GM18951 (cell line): ENCODE measurements around the gene CETN3.

ENCODE experiments used
- POLR2A ChIP-seq: IDR thresholded peaks from 4 replicates; pipeline ENCODE4 v1.6.1; 2011; ENCODE audit warnings: mild to moderate bottlenecking; ENCODE audit not compliant: insufficient read length, insufficient read depth; ENCODE audit errors: extremely low read depth
- in situ Hi-C: fragments of 300-500 bp; cut with MboI; formaldehyde crosslinking; loops from one replicate; pipeline ENCODE4 v1.12.0; 2022; ENCODE audit warnings: low sequenced_read_pairs, mixed read lengths, inconsistent platforms; ENCODE audit not compliant: unreplicated experiment

Gene CETN3

GRCh38 chr5:90409318-90410177, at the start of gene CETN3:
TSS of gene CETN3 (minus strand) at chr5:90409756. CDS start at chr5:90409661, 95 bp downstream.
- peak; percentile 92 for TF ChIP-seq POLR2A
- in situ Hi-C loops = no loop called here

- in situ Hi-C loops = loop anchor here (25.0 kb wide), 1 partner anchor 340 kb away; no protein-coding TSS in a partner anchor
- TF ChIP-seq POLR2A = no peak
Measured at GRCh38 chr5:90446961-90447360, 37.4 kb upstream of the CETN3 start.

- no peak for TF ChIP-seq POLR2A
- in situ Hi-C loops = loop anchor here (25.0 kb wide), 1 partner anchor 347 kb away; no protein-coding TSS in a partner anchor
Measured at GRCh38 chr5:90440644-90441043, 31.1 kb upstream of the CETN3 start.

- in situ Hi-C loops = loop anchor here (25.0 kb wide), 1 partner anchor 349 kb away; no protein-coding TSS in a partner anchor
- no peak for TF ChIP-seq POLR2A
Measured at GRCh38 chr5:90438100-90438499, 28.5 kb upstream of the CETN3 start.

GRCh38 chr5:90437663-90438062, 28.1 kb upstream of the CETN3 start:
- in situ Hi-C loops = loop anchor here (25.0 kb wide), 1 partner anchor 350 kb away; no protein-coding TSS in a partner anchor

DNA sequence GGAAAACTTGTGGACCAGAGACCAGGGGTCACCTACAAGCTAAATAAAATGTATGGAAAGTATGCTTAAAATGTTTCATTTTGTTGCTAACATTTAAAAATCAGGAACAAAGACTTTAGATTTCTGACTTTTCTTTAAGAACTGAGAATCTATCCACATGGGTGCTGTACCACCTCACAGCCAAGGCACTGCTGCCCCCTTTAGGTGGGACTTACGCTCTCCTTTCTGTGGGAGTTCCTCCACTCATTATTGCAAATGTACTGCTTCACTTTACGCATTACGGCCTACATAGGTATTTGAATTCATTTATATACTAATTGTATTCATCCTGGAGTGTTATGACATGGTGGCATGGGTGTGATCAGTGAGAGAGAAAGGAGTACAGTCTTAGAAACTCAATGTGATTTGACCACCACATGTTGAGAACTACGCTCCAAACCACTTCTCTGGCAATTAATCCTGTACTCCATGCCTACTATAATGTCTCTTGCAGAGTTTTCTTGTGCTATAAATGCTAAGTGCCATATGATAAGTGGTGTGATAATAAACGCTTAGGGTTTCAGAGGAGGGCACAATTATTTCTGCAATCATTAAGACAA, 24.7 kb upstream of the CETN3 start:
- no peak for TF ChIP-seq POLR2A
- in situ Hi-C loops = loop anchor here (25.0 kb wide), 1 partner anchor 353 kb away; no protein-coding TSS in a partner anchor

More at GRCh38 chr5:90437663-90438062, 28.1 kb upstream of the CETN3 start:
- no peak for TF ChIP-seq POLR2A

DNA sequence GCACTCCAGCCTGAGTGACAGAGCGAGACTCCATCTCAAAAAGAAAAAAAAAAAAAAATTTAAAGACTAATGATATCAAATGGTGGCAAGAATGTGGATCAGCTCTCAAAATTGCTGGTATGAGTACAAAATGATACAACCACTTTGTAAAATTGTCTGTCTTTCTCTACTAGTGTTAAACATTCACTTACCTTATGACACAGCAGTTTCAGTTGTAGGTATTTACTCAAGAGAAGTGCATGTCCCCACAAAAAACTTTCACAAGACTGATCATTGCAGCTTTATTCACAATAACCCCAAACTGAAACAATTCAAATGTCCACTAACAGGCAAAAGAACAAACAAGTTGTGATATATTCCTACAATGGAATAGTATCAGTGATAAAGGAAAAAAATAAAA, 14.7 kb upstream of the CETN3 start:
- no peak for TF ChIP-seq POLR2A
- in situ Hi-C loops = no loop called here

GRCh38 chr5:90421136-90421535, 11.6 kb upstream of the CETN3 start:
- in situ Hi-C loops = no loop called here
- TF ChIP-seq POLR2A = no peak

GRCh38 chr5:90418214-90418613, 8.7 kb upstream of the CETN3 start:
- TF ChIP-seq POLR2A = no peak
- in situ Hi-C loops = no loop called here

- TF ChIP-seq POLR2A = no peak
- in situ Hi-C loops = no loop called here
Measured at GRCh38 chr5:90410178-90410762, 714 bp upstream of the CETN3 start.

DNA sequence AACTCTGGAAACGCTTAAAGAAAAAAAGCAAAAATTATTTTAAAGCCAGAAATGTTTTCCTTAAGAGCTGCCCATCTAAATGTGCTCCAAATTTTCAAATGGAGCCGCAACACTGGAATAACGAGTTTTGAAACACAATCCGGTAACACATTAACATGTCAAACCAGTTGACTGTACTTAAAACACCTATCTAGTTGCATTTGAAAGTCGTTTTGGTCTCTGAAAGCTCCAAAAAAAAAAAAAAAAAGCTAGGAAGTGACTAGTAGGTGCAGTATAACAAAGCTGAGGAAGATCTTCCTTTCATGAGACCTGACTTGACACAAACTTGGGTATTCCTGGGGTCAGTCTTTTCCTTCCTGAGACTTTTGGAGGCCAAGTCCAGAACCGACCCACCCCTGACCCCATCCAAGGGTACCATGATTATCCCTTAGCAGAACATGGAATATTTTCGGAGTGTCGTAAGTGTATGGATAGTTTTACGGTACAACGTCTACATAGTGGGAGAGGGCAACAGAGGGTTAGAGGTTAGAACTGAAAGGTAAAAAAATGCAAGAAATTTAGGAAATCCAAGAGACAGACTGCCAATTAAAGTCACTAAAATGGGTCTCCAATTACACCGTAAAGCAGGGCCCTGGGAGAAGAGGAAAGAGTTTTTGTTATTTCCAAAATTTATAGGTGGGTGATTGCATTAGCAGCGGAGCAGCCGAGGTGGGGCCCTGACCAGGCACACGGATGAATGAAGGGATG, 812 bp downstream of the CETN3 start:
- in situ Hi-C loops = no loop called here
- no peak for TF ChIP-seq POLR2A

DNA sequence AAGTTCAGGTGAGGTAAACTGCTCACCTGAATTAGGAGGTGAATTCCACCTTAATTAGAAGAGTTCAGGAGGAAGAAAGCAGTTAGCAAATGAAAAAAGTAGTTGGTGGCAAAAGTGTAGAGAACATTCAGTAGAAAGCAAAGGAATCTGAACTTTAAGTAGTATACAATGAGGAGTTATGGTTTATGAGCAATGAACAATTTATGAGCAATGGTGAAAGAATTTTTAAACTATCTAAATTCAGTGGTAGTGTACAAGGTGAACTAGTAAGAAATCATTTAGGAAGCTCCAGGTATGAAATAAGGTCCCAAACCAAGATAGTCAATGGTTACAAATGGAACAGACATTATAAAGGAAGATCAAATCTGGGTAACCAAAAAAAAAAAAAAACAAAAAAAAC, 3.1 kb downstream of the CETN3 start:
- in situ Hi-C loops = no loop called here
- no peak for TF ChIP-seq POLR2A
